Mesendoderm (in vitro differentiated cells): Measurements from ENCODE around the gene IFNAR1.

ENCODE experiments used
- DNase-seq: peaks from one replicate; pipeline ENCODE4 v3.0.0; 2013
- H2AK5ac ChIP-seq: 2 replicates; pipeline ENCODE4 v1.6.1; 2013; ENCODE audit warnings: low read length, inconsistent platforms
- H2BK120ac ChIP-seq: 2 replicates; pipeline ENCODE4 v1.6.1; 2013; ENCODE audit warnings: low read depth, mild to moderate bottlenecking, low read length, moderate library complexity, mixed read lengths
- H2BK15ac ChIP-seq: replicated peaks from 2 replicates; pipeline ENCODE4 v1.6.1; 2013; ENCODE audit warnings: low read depth, mild to moderate bottlenecking, moderate library complexity
- H2BK5ac ChIP-seq: 2 replicates; pipeline ENCODE4 v1.6.1; 2013; ENCODE audit warnings: low read length, inconsistent platforms
- H3K18ac ChIP-seq: 2 replicates; pipeline ENCODE4 v1.6.1; 2013; ENCODE audit warnings: mild to moderate bottlenecking, low read length, mixed read lengths
- H3K23ac ChIP-seq: one replicate; pipeline ENCODE4 v1.6.1; 2013; ENCODE audit warnings: low read length
- H3K27ac ChIP-seq: 2 replicates; pipeline ENCODE4 v1.5.1; 2013; ENCODE audit warnings: low read depth, mild to moderate bottlenecking, inconsistent platforms, low read length, moderate library complexity
- H3K27me3 ChIP-seq: 2 replicates; pipeline ENCODE4 v1.6.1; 2013; ENCODE audit warnings: low read length, control low read depth, mild to moderate bottlenecking, inconsistent platforms; ENCODE audit not compliant: insufficient read depth, poor library complexity
- H3K36me3 ChIP-seq: 2 replicates; pipeline ENCODE4 v1.6.1; 2013; ENCODE audit warnings: low read length, inconsistent platforms; ENCODE audit not compliant: control insufficient read depth, insufficient read depth
- H3K4ac ChIP-seq: one replicate; pipeline ENCODE4 v1.6.1; 2013; ENCODE audit warnings: low read depth, mild to moderate bottlenecking, low read length, moderate library complexity
- H3K4me1 ChIP-seq: 2 replicates; pipeline ENCODE4 v1.6.1; 2013; ENCODE audit warnings: low read depth, low read length, inconsistent platforms; ENCODE audit not compliant: control insufficient read depth
- H3K4me2 ChIP-seq: 2 replicates; pipeline ENCODE4 v1.6.1; 2013; ENCODE audit warnings: low read length
- H3K4me3 ChIP-seq: 2 replicates; pipeline ENCODE4 v1.5.1; 2013; ENCODE audit warnings: mild to moderate bottlenecking, low read length
- H3K56ac ChIP-seq: one replicate; pipeline ENCODE4 v1.6.1; 2013; ENCODE audit warnings: low read length
- H3K79me1 ChIP-seq: 2 replicates; pipeline ENCODE4 v1.6.1; 2013; ENCODE audit warnings: low read length, inconsistent platforms
- H3K79me2 ChIP-seq: 2 replicates; pipeline ENCODE4 v1.6.1; 2013; ENCODE audit warnings: mild to moderate bottlenecking, low read length; ENCODE audit not compliant: control insufficient read depth, insufficient read depth
- H3K9ac ChIP-seq: 2 replicates; pipeline ENCODE4 v1.6.1; 2013; ENCODE audit warnings: low read length, inconsistent platforms
- H4K5ac ChIP-seq: one replicate; pipeline ENCODE4 v1.6.1; 2013; ENCODE audit warnings: low read length
- H4K8ac ChIP-seq: one replicate; pipeline ENCODE4 v1.6.1; 2013; ENCODE audit warnings: low read depth, mild to moderate bottlenecking, control low read depth, low read length, moderate library complexity
- WGBS: extraction: QIAGEN DNeasy Blood & Tissue Kit; methylation state at CpG from one replicate; pipeline ENCODE4 v1.1.7; 2013; ENCODE audit warnings: low lambda C conversion rate, missing lambda C conversion rate; ENCODE audit not compliant: insufficient coverage; ENCODE audit errors: extremely low coverage; 5-methylcytosine and 5-hydroxymethylcytosine counted together

Gene IFNAR1

DNA sequence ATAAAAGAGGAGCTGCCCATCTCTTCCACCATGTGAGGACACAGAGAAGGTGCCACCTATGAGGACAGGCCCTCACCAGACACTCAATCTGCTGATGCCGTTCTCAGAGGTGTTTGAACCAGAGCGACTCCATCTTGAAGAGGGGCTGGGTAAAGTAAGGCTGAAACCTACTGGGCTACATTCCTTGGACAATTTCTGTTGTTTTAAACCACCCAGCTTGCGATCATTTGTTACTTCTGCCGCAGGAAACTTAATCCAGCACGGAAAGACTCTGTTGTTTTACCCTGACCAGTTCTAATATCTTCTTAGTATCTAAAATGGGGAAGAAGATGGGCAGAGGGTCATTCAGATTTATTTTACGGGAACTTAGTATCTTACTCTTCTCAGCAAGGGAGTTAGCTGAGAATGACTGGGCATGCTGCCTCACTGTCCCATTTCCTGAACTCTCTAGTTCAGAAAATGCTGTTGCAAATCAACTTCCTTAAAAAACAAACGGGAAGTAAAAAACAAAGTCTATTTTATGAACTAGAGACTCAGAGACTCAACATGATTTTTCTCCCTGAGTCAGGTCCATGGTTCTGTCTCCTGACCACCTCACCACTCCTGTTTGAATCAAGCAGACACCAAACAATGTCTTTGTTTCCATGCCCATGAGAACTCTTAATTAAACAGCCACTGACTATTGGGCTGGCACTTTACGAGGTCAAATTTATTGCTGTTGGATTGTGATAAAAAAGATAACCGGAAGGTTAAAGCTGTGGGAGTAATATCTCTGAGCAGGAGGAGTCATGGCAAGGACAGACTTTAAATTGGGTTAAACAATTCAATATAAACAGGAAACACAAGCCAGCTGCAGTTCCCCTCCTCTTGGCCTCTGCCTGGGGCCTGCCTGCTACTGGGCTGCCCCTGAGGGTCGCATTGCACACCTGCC, 23.8 kb upstream of the IFNAR1 start:
- no peaks in the 10 kb centered on the region for H3K4me1 ChIP-seq
- H4K8ac ChIP-seq = no peak overlapping the region
- H3K4me3 ChIP-seq = no peak overlapping the region
- H2BK15ac ChIP-seq = no peak overlapping the region
- H3K79me1 ChIP-seq = no peaks in the 10 kb centered on the region
- no peak overlapping the region for H3K56ac ChIP-seq
- H3K27me3 ChIP-seq = no peaks in the 10 kb centered on the region
- H3K4ac ChIP-seq = no peak overlapping the region
- no CpG with 5 or more reads among the region's 10 CpGs for WGBS
- no peak overlapping the region for H2BK120ac ChIP-seq
- H4K5ac ChIP-seq = no peak overlapping the region
- no peak overlapping the region for H2BK5ac ChIP-seq
- no peak for DNase-seq
- H2AK5ac ChIP-seq = no peak overlapping the region
- no peak overlapping the region for H3K23ac ChIP-seq
- H3K27ac ChIP-seq = no peak overlapping the region
- no peak overlapping the region for H3K18ac ChIP-seq
- H3K9ac ChIP-seq = no peak overlapping the region
- H3K36me3 ChIP-seq = no peaks in the 10 kb centered on the region
- H3K4me2 ChIP-seq = no peak overlapping the region
- no peaks in the 10 kb centered on the region for H3K79me2 ChIP-seq

DNA sequence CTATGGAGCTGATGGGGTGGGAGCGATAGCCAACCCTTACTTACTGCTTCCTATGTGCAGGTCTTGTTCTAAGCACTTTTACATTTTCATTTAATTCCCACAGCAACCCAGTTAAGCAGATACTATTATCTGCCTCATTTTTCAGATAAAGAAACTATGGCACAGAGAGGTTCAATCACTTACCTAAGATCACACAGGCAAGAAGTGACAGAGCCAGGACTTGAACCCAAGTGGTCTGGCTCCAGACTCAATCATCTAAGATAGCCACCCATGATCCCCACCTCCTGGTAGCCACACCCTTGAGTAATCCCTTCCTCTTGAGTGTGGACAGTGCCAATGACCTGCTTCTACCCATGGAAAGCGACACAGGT, 23.2 kb upstream of the IFNAR1 start:
- Histone ChIP-seq H3K79me2 (no peaks in the 10 kb centered on the region), H2BK15ac (no peak overlapping the region), H3K56ac (no peak overlapping the region), H3K4ac (no peak overlapping the region), H3K36me3 (no peaks in the 10 kb centered on the region), H3K4me1 (no peaks in the 10 kb centered on the region), H3K23ac (no peak overlapping the region), H3K27me3 (no peaks in the 10 kb centered on the region), H3K9ac (no peak overlapping the region), H3K4me2 (no peak overlapping the region), H3K18ac (no peak overlapping the region), H4K5ac (no peak overlapping the region), H2BK5ac (no peak overlapping the region), H4K8ac (no peak overlapping the region), H2BK120ac (no peak overlapping the region), H3K27ac (no peak overlapping the region), H3K79me1 (no peaks in the 10 kb centered on the region), H3K4me3 (no peak overlapping the region), H2AK5ac (no peak overlapping the region)
- WGBS = no CpG with 5 or more reads among the region's 2 CpGs
- no peak for DNase-seq

DNA sequence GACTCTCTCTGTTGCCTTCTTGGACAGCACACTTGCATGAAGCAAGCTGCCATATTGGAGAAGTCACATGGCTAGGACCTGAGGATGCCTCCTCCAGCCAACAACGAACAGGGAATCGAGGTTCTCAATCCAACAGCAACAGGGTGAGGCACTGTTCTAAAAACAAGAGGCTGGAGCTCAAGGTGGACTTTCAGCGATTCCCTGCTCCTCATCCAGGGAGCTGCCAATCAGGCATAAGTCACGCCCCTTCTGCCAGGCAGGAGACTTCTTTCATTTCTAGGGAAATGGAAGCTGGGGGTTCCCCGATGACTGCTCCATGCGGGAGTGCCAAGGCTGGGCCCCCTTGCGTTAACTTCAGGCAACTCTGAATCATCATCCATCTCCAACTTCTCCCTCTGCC, 22.7 kb upstream of the IFNAR1 start:
- Histone ChIP-seq H3K4ac (no peak overlapping the region), H3K18ac (no peak overlapping the region), H3K27ac (no peak overlapping the region), H3K79me2 (no peaks in the 10 kb centered on the region), H2AK5ac (no peak overlapping the region), H3K4me2 (no peak overlapping the region), H2BK15ac (no peak overlapping the region), H3K79me1 (no peaks in the 10 kb centered on the region), H3K4me3 (no peak overlapping the region), H3K4me1 (no peaks in the 10 kb centered on the region), H3K23ac (no peak overlapping the region), H3K56ac (no peak overlapping the region), H4K8ac (no peak overlapping the region), H3K9ac (no peak overlapping the region), H4K5ac (no peak overlapping the region), H3K36me3 (no peaks in the 10 kb centered on the region), H2BK5ac (no peak overlapping the region), H3K27me3 (no peaks in the 10 kb centered on the region), H2BK120ac (no peak overlapping the region)
- DNase-seq = no peak
- no CpG with 5 or more reads among the region's 7 CpGs for WGBS

DNA sequence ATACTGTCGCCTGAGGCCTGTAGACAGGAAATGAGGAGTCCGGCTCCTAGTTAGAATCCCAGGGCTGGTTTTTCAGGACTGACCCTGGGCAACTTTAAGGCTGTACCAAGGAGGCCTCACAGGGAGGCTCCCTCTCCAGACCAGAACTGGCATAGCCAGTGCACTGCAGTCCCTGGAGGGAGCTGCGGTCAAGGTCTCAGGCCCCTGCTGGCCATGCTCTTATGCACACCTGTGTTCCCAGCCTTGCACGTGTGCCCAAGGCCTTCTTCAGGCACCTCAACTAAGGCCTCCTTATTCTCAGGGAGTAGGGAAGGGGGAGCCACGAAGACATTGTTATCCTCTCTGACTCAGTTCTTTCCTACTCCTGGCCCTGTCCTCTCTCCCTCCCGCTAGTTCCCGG, 22.0 kb upstream of the IFNAR1 start:
- Histone ChIP-seq H2AK5ac (no peak overlapping the region), H3K4ac (no peak overlapping the region), H3K36me3 (no peaks in the 10 kb centered on the region), H2BK120ac (no peak overlapping the region), H3K4me2 (no peak overlapping the region), H3K27me3 (no peaks in the 10 kb centered on the region), H3K9ac (no peak overlapping the region), H3K18ac (no peak overlapping the region), H3K23ac (no peak overlapping the region), H3K4me3 (no peak overlapping the region), H3K27ac (no peak overlapping the region), H4K8ac (no peak overlapping the region), H2BK15ac (no peak overlapping the region), H3K79me2 (no peaks in the 10 kb centered on the region), H3K79me1 (no peaks in the 10 kb centered on the region), H4K5ac (no peak overlapping the region), H3K4me1 (no peaks in the 10 kb centered on the region), H2BK5ac (no peak overlapping the region), H3K56ac (no peak overlapping the region)
- DNase-seq = peak; percentile 57
- no CpG with 5 or more reads among the region's 7 CpGs for WGBS

DNA sequence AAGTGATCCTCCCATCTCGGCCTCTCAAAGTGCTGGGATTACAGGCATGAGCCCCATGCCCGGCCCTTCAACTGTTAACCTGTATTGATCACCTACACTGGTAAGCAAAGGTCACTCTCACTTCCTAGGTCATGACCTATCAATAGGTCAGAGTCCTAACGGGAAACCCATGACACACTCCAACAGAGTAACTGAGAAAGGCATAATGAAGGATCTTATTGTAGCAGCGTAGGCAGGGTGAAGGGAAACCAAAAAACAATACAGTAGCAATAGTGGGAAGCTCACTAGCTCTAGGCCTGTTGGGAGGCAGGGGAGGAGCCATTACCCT, 19.5 kb upstream of the IFNAR1 start:
- Histone ChIP-seq H2AK5ac (no peak overlapping the region), H3K27ac (no peak overlapping the region), H3K27me3 (no peaks in the 10 kb centered on the region), H3K36me3 (no peaks in the 10 kb centered on the region), H3K9ac (no peak overlapping the region), H2BK15ac (no peak overlapping the region), H2BK120ac (no peak overlapping the region), H3K18ac (no peak overlapping the region), H3K56ac (no peak overlapping the region), H4K8ac (no peak overlapping the region), H3K23ac (no peak overlapping the region), H3K79me2 (no peaks in the 10 kb centered on the region), H3K4me1 (no peaks in the 10 kb centered on the region), H2BK5ac (no peak overlapping the region), H4K5ac (no peak overlapping the region), H3K4me3 (no peak overlapping the region), H3K4ac (no peak overlapping the region), H3K4me2 (no peak overlapping the region), H3K79me1 (no peaks in the 10 kb centered on the region)
- no CpG with 5 or more reads among the region's 4 CpGs for whole genome bisulfite sequencing
- no peak for DNase-seq

DNA sequence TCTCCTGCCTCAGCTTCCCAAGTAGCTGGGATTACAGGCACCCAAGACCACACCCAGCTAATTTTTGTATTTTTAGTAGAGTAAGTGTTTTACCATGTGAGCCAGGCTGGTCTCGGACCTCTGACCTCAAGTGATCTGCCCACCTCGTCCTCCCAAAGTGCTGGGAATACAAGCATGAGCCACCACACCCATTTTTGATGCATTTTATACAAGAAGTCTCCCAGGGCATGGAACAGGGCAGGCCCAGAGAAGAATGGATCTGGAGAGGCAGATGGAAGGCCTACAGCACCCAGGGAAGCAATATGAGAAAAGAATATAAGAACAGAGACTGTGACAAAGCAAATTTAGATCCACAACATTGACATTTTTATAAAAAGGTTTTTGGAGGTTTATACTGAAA, 18.8 kb upstream of the IFNAR1 start:
- Histone ChIP-seq H2BK120ac (no peak overlapping the region), H3K56ac (no peak overlapping the region), H3K79me2 (no peaks in the 10 kb centered on the region), H3K18ac (no peak overlapping the region), H2AK5ac (no peak overlapping the region), H4K5ac (no peak overlapping the region), H3K79me1 (no peaks in the 10 kb centered on the region), H3K36me3 (no peaks in the 10 kb centered on the region), H2BK5ac (no peak overlapping the region), H4K8ac (no peak overlapping the region), H3K9ac (no peak overlapping the region), H3K27ac (no peak overlapping the region), H3K27me3 (no peaks in the 10 kb centered on the region), H3K4me2 (no peak overlapping the region), H3K23ac (no peak overlapping the region), H3K4me1 (no peaks in the 10 kb centered on the region), H3K4ac (no peak overlapping the region), H2BK15ac (no peak overlapping the region), H3K4me3 (no peak overlapping the region)
- WGBS = no CpG with 5 or more reads among the region's 2 CpGs
- DNase-seq = no peak
